CD14-positive monocyte (primary cell): ENCODE results near the gene AHSA1. TPM values are rescaled to one million over a fixed set of nuclear protein-coding genes. Genes with fewer than 3 reads are reported as not detected.
A peak's percentile ranks its signal among the peaks of the same experiment; 100 is the strongest.

Source experiments
- DNase-seq, 3 donors: peaks; one replicate each; pipeline ENCODE4 v3.0.0-alpha.2; 2011 to 2022
- H2AFZ ChIP-seq: 2 replicates; pipeline ENCODE4 v1.6.0; 2012; ENCODE audit warnings: mild to moderate bottlenecking, low read depth, low read length, inconsistent platforms; ENCODE audit not compliant: insufficient read depth, poor library complexity, severe bottlenecking
- H3K27ac ChIP-seq, 2 donors: 1 replicate in 1 of 2; 2 replicates in 1 of 2; pipeline ENCODE4 v1.5.1; 2012 to 2013; ENCODE audit warnings: low read length in 2 of 2, control low read depth in 1 of 2, inconsistent platforms in 1 of 2, low read depth in 1 of 2, mild to moderate bottlenecking in 1 of 2
- H3K27me3 ChIP-seq, 2 donors: one replicate each; pipeline versions ENCODE4 v1.6.0 to v1.6.1; 2011 to 2013; ENCODE audit warnings: low read length in 2 of 2; ENCODE audit not compliant: control insufficient read depth in 2 of 2, insufficient read depth in 2 of 2
- H3K36me3 ChIP-seq, 2 donors: replicated peaks in 1 of 2; 1 replicate in 1 of 2; 2 replicates in 1 of 2; pipeline versions ENCODE4 v1.5.1 to v1.6.1; 2012 to 2013; ENCODE audit warnings: low read length in 2 of 2, control low read depth in 1 of 2, inconsistent platforms in 1 of 2, mild to moderate bottlenecking in 1 of 2; ENCODE audit not compliant: insufficient read depth in 2 of 2, control insufficient read depth in 1 of 2
- H3K4me1 ChIP-seq, 2 donors: 1 replicate in 1 of 2; 2 replicates in 1 of 2; pipeline versions ENCODE4 v1.5.1 to v1.6.1; 2012 to 2013; ENCODE audit warnings: low read length in 2 of 2, control low read depth in 1 of 2, inconsistent platforms in 1 of 2, mild to moderate bottlenecking in 1 of 2, moderate library complexity in 1 of 2; ENCODE audit not compliant: insufficient read depth in 2 of 2, control insufficient read depth in 1 of 2
- H3K4me2 ChIP-seq: replicated peaks from 2 replicates; pipeline ENCODE3; 2012; ENCODE audit warnings: low read length, moderate library complexity, mild to moderate bottlenecking; ENCODE audit not compliant: poor library complexity, severe bottlenecking; ENCODE audit errors: extremely low read depth
- H3K4me3 ChIP-seq, 3 experiments: fragments of 200-600 bp in 1 of 3; sonication (generic) in 1 of 3; replicated peaks in 1 of 3; 1 replicate in 2 of 3; 2 replicates in 1 of 3; pipeline ENCODE4 v1.5.1; 2011 to 2013; ENCODE audit warnings: low read length in 3 of 3, mild to moderate bottlenecking in 3 of 3, control low read depth in 2 of 3, low read depth in 2 of 3, inconsistent platforms in 1 of 3, moderate library complexity in 1 of 3
- H3K79me2 ChIP-seq: 2 replicates; pipeline ENCODE4 v1.6.0; 2012; ENCODE audit warnings: mild to moderate bottlenecking, control low read depth, inconsistent platforms, low read length, moderate library complexity; ENCODE audit not compliant: insufficient read depth
- H3K9ac ChIP-seq: 2 replicates; pipeline ENCODE4 v1.6.0; 2017; ENCODE audit warnings: low read length, mild to moderate bottlenecking; ENCODE audit not compliant: insufficient read depth, poor library complexity, severe bottlenecking
- H3K9me3 ChIP-seq, 2 donors: replicated peaks in 1 of 2; 1 replicate in 1 of 2; 2 replicates in 1 of 2; pipeline versions ENCODE4 v1.5.1 to v1.6.1; 2012 to 2013; ENCODE audit warnings: low read length in 2 of 2, control low read depth in 1 of 2; ENCODE audit not compliant: control insufficient read depth in 1 of 2, insufficient read depth in 1 of 2
- H4K20me1 ChIP-seq: 2 replicates; pipeline ENCODE4 v1.6.0; 2012; ENCODE audit warnings: mild to moderate bottlenecking, low read length, control low read depth, moderate library complexity; ENCODE audit not compliant: insufficient read depth
- H3K27ac Mint-ChIP-seq, 7 donors: one replicate each; pipeline ENCODE4 v1.8.0; 2020; ENCODE audit warnings: mild to moderate bottlenecking in 7 of 7, mixed read lengths in 7 of 7, moderate library complexity in 6 of 7, inconsistent platforms in 2 of 7
- H3K27me3 Mint-ChIP-seq, 3 donors: one replicate each; pipeline ENCODE4 v1.8.0; 2021 to 2022; ENCODE audit warnings: low read depth in 3 of 3, mild to moderate bottlenecking in 3 of 3, mixed read lengths in 3 of 3, moderate library complexity in 3 of 3, inconsistent platforms in 1 of 3
- H3K36me3 Mint-ChIP-seq, 2 donors: one replicate each; pipeline ENCODE4 v1.8.0; 2020; ENCODE audit warnings: mixed read lengths in 2 of 2, inconsistent platforms in 1 of 2, mild to moderate bottlenecking in 1 of 2
- H3K4me1 Mint-ChIP-seq: one replicate; pipeline ENCODE4 v1.8.0; 2020; ENCODE audit warnings: mild to moderate bottlenecking, mixed read lengths
- H3K4me3 Mint-ChIP-seq, 2 donors: one replicate each; pipeline ENCODE4 v1.8.0; 2020; ENCODE audit warnings: mild to moderate bottlenecking in 2 of 2, mixed read lengths in 2 of 2, moderate library complexity in 1 of 2
- H3K9me3 Mint-ChIP-seq, 7 donors: one replicate each; pipeline ENCODE4 v1.8.0; 2020 to 2022; ENCODE audit warnings: mixed read lengths in 7 of 7, mild to moderate bottlenecking in 6 of 7, moderate library complexity in 6 of 7, inconsistent platforms in 2 of 7
- CTCF ChIP-seq: fragments of 200-600 bp; IDR thresholded peaks from one replicate; pipeline ENCODE4 v1.8.0; 2022; ENCODE audit warnings: antibody characterized with exemption, mild to moderate bottlenecking
- WGBS: methylation state at CpG from one replicate; pipeline ENCODE4 v1.1.5; 2013; ENCODE audit warnings: missing lambda C conversion rate; ENCODE audit not compliant: insufficient coverage; 5-methylcytosine and 5-hydroxymethylcytosine counted together
- intact Hi-C, 2 donors: fragments of 100-400 bp; cut with micrococcal nuclease; formaldehyde crosslinking; loops; one replicate each; pipeline versions ENCODE4 v1.15.0 to v1.15.1; 2023
- polyA plus RNA-seq, 3 donors: library from polyadenylated mRNA; depleted of rRNA in 1 of 3; unstranded in 2 of 3; stranded (reverse) in 1 of 3; fragments of 300-500 nt in 2 of 3; fragments of >200 nt in 1 of 3; fragmentation: Illumina TruSeq in 2 of 3; gene quantifications; 1 replicate in 2 of 3; 2 replicates in 1 of 3; pipeline ENCODE4 v1.2.3, GENCODE V29; 2012 to 2021

Gene AHSA1
- polyA plus RNA-seq, 3 donors: 59.5 to 72.5 (median 71.5) TPM

- H3K36me3 ChIP-seq: no peaks in the 10 kb centered on the region
- WGBS: 100% methylated on average over 2 of the region's 5 CpGs
- TF ChIP-seq CTCF: no peak
- H3K27ac ChIP-seq: no peak overlapping the region
- no peaks in the 10 kb centered on the region for H4K20me1 ChIP-seq
- Mint-ChIP-seq H3K4me1 (no peaks in the 10 kb centered on the region), H3K9me3 (no peaks in the 10 kb centered on the region), H3K27ac (peak overlapping the region in 1 of 7 donors; percentile 57), H3K4me3 (no peak overlapping the region), H3K27me3 (peaks cover 4 to 6% (median 5%) of the 10 kb centered on the region in 3 donors), H3K36me3 (no peaks in the 10 kb centered on the region)
- intact Hi-C loops: no loop called here
- no peak overlapping the region for H3K4me3 ChIP-seq
- H3K79me2 ChIP-seq: no peaks in the 10 kb centered on the region
- no peaks in the 10 kb centered on the region for H3K27me3 ChIP-seq
- no peak overlapping the region for H2AFZ ChIP-seq
- H3K9me3 ChIP-seq: no peaks in the 10 kb centered on the region
- no peak for DNase-seq
- H3K4me1 ChIP-seq: no peaks in the 10 kb centered on the region
- no peak overlapping the region for H3K4me2 ChIP-seq
- no peak overlapping the region for H3K9ac ChIP-seq
Measured at GRCh38 chr14:77491056-77491455, 33.2 kb downstream of the AHSA1 start.

- H3K27ac ChIP-seq: no peak overlapping the region
- peaks cover 23 to 29% of the 10 kb centered on the region in 2 donors for H3K27me3 ChIP-seq
- H2AFZ ChIP-seq: no peak overlapping the region
- H3K9ac ChIP-seq: no peak overlapping the region
- no peak for DNase-seq
- Mint-ChIP-seq H3K36me3 (peaks cover 0 to 2% of the 10 kb centered on the region in 2 donors), H3K4me3 (no peak overlapping the region), H3K4me1 (peaks cover 11% of the 10 kb centered on the region), H3K9me3 (peaks cover 0 to 17% (median 5%) of the 10 kb centered on the region in 7 donors), H3K27me3 (peaks cover 33 to 47% (median 36%) of the 10 kb centered on the region in 3 donors), H3K27ac (no peak overlapping the region)
- no peak overlapping the region for H3K4me2 ChIP-seq
- WGBS: 100% methylated on average over 1 of the region's 7 CpGs
- peaks cover 0 to 11% of the 10 kb centered on the region in 2 donors for H3K9me3 ChIP-seq
- no peaks in the 10 kb centered on the region for H3K36me3 ChIP-seq
- no peak overlapping the region for H3K4me3 ChIP-seq
- peaks cover 8 to 19% of the 10 kb centered on the region in 2 donors for H3K4me1 ChIP-seq
- intact Hi-C loops: no loop called here
- H4K20me1 ChIP-seq: no peaks in the 10 kb centered on the region
- H3K79me2 ChIP-seq: no peaks in the 10 kb centered on the region
- TF ChIP-seq CTCF: no peak
Measured at GRCh38 chr14:77495334-77495733, 37.4 kb downstream of the AHSA1 start.
